HG03039 (cell line): Measurements from ENCODE around the gene ZNF470.
A peak's percentile ranks its signal among the peaks of the same experiment; 100 is the strongest.

Experiments used
- ATAC-seq: cut with Tn5 transposase; IDR thresholded peaks from one replicate; pipeline ENCODE4 v1.9.1; 2021; ENCODE audit warnings: mild to moderate bottlenecking, moderate library complexity; ENCODE audit not compliant: unreplicated experiment

ZNF470 gene

DNA sequence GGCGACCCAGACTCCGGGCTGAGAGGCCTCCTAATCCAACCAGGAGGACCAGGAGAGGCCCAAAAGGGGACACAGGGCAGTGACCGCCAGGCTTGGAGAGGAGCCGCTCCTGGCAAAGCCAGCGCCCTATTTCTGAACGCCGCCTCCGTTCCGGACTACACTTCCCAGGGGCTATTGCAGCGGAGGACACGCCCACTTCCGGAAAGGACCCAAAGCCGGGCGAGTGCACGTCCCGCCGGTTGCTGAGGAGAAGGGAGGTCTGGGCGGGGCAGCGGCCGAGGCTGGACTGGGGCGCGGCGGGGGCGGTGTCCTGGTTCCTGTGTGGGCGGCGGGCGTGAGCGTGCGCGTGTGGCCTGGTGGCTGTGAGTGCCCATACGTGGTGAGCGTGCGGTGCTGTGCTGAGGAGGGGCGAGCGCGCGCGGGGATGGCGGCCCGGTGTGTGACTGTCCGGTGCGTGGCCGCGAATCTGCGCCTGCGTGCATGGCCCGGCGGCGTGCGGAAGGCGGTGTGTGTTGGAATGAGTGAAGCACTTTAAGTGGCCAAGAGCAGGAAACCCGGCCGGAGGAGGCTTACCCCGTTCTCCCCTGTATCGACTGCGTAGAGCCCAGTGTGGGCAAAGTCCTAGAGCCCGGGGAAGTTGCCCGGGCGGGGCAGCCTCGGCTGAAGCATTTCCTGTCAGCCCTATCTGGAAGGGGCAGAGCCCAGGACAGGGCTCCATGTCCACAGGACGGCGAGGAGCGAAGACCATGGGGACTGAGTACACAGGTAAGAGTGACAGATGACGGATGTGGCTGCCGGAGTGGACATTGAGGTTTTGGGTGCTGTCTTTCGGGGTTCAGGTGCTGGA lies at the start of gene ZNF470:
Gene ZNF470, plus strand, starts transcription at position 195 of the 847 bp plus-strand sequence. CDS start 2,844 bp downstream, outside the sequence.
- peak; percentile 91 for ATAC-seq

DNA sequence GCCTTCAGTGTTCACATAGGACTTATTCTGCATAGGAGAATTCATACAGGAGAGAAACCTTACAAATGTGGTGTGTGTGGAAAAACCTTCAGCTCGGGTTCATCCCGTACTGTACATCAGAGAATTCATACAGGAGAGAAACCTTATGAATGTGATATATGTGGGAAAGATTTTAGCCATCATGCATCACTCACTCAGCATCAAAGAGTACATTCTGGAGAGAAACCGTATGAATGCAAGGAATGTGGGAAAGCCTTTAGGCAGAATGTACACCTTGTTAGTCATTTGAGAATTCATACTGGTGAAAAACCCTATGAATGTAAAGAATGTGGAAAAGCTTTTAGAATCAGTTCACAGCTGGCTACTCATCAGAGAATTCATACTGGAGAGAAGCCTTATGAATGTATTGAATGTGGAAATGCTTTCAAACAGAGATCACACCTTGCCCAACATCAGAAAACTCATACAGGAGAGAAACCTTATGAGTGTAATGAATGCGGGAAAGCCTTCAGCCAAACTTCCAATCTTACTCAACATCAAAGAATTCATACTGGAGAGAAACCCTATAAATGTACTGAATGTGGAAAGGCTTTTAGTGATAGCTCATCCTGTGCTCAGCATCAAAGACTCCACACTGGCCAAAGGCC lies 41.9 kb upstream of the ZNF470 start:
- ATAC-seq: no peak

DNA sequence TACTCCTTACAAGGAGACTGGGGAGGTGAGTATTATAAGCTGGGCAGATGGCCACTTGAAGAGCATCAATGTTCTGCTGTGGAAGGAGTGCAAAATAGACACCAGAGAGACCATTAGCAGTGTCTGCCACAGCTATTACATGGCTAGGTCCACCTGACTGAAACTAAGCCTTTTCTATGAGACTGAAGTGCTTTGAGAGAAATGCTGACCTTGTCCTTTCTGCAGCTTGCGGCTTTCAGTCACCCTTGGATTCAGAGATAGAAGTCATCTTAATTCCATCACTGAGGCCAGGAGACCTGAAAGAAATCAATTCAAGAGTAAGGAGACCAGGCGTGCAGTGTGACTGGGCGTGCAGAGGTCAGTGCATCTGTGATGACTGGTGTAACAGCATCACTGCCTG lies 29.8 kb upstream of the ZNF470 start:
- ATAC-seq: no peak

DNA sequence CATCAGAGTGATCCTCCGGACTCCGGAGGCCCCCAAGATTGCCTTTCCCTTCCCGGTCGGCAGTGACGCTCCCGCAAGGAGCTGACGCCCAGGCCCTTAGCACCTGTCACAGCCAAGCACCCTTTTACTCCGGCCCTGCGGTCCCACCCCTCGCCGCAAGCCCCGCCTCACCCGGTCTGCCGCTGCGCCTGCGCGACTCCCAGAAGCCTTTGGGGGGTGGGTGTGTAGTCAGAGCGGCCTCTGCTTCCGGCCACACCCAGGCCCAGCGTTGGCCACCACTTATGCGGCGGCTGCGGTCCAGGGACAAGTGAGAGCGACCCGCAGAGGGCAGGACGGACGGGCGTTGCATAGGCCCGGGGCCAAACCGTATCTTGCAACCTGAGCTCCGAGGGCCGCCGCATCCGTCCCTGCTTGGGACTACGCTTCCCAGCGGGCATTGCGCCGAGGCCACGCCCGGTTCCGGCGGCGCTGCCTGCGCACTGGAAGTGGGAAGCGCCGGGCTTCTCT lies 29.0 kb upstream of the ZNF470 start:
- ATAC-seq: peak; percentile 79

DNA sequence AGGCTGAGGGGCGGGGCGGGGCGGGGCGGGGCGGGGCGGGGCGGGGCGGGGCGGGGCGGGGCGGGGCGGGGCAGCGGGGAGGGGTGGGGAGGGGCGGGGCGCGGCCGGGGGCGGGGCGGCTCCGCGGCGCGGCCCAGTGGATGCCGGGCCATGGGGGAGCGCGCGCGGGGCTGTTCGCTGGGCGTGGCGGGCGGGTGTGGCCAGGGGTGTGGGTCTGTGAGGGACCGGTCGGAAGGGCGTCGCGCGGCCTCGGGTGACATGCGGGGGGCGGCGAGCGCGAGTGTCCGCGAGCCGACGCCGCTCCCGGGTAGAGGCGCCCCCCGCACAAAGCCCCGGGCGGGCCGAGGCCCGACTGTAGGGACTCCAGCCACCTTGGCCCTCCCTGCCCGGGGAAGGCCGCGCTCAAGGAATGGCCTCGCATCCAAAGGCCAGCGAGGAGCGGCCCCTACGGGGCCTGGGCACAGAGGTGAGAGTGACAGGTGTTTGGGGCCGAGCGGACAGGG lies 28.5 kb upstream of the ZNF470 start, which contains the start of gene ZFP28:
Gene ZFP28, plus strand, starts transcription at position 188 of the 503 bp plus-strand sequence. Its CDS starts 71 bp downstream, at position 259.
- peak; percentile 53 for ATAC-seq

DNA sequence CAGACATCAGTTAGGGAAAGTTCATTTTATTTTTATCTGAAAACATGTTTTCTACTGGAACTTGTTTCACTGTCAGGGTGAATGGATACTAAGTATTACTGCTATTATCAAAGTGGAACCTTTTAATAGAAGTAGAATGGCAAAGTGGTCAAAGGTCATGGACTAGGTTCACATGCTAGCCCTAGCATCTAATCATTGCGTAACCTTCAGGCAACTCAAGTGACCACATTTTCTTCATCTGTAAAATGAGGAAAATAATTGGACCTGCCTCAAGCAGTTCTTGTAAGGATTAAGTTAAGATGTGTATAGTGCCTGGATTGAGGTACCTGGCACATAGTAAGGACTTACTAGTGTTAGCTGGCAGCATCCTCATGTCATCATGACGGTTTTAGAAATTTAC lies 23.5 kb upstream of the ZNF470 start:
- ATAC-seq: no peak

DNA sequence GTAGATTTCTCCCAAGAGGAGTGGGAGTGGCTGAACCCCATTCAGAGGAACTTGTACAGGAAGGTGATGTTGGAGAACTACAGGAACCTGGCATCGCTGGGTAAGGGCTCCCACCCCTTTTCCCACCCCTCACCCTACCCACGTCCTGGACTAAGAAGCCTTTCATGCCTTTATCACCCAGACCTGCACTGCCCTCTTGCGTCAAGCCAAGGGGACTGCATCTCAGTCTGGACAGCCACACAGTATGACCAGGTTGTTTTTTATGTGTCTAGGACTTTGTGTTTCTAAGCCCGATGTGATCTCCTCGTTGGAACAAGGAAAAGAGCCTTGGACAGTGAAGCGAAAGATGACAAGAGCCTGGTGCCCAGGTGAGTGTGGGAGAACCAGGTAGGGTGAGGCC lies 19.7 kb upstream of the ZNF470 start:
- ATAC-seq: no peak

DNA sequence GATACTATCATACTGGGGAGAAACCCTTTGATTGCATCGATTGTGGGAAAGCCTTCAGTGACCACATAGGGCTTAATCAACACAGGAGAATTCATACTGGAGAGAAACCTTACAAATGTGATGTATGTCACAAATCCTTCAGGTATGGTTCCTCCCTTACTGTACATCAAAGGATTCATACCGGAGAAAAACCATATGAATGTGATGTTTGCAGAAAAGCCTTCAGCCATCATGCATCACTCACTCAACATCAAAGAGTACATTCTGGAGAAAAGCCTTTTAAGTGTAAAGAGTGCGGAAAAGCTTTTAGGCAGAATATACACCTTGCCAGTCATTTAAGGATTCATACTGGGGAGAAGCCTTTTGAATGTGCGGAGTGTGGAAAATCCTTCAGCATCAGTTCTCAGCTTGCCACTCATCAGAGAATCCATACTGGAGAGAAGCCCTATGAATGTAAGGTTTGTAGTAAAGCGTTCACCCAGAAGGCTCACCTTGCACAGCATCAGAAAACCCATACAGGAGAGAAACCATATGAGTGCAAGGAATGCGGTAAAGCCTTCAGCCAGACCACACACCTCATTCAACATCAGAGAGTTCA lies 12.9 kb upstream of the ZNF470 start:
- ATAC-seq: no peak

DNA sequence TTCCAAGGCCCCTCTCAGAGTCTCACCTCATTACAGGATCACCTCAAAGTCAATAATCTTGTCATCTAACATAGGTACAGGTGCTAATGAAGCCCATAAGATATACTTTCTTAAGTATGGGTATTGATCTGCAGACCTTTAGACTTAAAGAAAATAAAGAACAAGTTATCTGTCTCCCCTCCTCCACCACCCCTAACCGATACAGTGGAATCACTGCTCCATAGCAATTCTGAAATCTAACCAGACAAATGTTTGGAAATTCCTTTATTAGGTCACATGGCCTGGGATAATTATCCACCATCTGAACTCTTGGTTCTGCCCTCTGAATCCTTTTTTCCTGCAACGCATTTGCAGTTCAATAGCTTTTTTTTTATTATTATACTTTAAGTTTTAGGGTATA lies 4.5 kb upstream of the ZNF470 start:
- ATAC-seq: no peak

DNA sequence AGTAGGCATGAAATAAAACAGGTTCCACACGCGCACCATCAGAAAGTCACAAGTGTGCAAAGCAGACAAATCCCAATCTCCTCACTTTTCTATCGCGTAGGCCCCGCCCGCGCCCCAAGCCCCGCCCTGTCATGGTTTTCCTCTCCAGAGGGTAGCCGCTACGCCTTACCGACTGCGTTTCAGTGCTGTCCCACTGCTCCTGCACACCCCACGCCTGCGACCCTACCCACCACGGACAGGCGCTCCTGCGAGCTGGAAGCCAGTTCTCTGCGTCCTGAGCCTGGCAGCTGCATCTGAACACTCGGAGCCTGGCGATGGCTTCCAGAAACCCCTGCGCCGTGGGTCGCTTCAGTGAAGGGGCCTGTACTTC lies 379 bp upstream of the ZNF470 start:
- ATAC-seq: peak; percentile 18

DNA sequence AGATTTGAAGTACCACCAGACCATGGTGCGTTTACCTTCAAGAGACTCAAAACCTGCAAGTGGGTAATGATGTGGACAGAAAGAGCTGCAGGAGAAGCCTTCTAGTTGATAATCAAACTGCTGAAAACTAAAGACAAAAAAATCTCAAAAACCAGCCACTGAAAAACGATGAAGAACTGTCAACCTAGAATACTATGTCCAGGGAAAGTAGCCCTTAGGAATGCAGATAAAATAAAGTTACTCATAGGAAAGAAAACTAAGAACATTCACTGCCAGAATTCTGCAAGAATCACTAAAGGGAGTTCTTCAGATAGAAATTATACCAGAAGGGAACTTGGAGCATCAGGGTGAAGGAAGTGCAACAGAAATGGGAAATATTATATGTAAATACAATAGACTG lies 5.3 kb downstream of the ZNF470 start:
- no peak for ATAC-seq

DNA sequence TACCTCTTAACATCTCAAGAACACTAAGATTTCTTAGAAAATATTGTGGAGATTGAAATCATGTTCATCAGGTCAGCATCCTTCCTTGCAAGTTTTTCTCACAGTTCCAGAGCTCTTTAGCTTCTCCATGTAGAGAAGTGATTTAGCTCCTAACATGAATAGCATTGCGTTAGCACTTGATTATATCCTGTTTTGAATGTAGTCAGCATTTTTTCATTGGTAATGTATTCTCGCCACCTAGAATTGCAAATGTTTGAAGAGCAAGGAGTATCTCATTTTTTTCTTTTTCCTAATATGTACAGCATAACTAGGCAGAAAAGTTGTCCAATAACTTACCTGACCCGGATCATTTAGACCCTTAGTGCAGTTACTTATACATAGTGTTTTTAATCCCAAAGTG lies 6.6 kb downstream of the ZNF470 start:
- no peak for ATAC-seq

DNA sequence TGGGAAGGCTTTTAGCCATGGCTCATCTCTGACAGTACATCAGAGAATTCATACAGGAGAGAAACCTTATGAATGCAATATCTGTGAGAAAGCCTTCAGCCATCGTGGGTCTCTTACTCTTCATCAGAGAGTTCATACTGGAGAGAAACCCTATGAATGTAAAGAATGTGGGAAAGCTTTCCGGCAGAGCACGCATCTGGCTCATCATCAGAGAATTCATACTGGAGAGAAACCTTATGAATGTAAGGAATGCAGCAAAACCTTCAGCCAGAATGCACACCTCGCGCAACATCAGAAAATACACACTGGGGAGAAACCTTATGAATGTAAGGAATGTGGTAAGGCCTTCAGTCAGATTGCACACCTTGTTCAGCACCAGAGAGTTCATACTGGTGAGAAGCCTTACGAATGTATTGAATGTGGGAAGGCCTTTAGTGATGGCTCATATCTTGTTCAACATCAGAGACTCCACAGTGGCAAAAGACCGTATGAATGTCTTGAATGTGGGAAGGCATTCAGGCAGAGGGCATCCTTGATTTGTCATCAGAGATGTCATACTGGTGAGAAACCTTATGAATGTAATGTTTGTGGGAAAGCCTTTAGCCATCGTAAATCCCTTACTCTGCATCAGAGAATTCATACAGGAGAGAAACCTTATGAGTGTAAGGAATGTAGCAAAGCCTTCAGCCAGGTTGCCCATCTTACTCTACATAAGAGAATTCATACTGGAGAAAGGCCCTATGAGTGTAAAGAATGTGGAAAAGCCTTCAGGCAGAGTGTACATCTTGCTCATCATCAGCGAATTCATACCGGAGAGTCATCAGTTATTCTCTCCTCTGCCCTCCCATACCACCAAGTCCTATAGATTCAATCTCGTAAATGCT lies 10.7 kb downstream of the ZNF470 start:
- no peak for ATAC-seq

DNA sequence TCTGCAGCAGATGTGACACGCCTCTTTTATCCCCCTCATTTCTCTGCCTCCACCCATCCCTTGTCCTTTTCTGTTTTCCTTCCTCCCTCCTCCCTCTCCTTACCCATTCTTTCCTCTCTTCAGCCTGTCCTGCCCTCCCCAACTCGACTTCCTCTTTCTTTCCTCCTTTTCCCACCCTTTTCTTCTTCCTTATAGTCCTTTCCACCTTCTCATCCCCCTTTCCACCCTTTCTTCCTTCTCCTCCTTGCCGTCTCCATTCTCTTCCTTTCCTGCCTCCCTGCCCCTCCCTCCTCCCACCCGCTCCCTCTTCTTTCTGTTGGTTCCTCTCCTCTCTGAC lies 27.1 kb downstream of the ZNF470 start:
- ATAC-seq: no peak

DNA sequence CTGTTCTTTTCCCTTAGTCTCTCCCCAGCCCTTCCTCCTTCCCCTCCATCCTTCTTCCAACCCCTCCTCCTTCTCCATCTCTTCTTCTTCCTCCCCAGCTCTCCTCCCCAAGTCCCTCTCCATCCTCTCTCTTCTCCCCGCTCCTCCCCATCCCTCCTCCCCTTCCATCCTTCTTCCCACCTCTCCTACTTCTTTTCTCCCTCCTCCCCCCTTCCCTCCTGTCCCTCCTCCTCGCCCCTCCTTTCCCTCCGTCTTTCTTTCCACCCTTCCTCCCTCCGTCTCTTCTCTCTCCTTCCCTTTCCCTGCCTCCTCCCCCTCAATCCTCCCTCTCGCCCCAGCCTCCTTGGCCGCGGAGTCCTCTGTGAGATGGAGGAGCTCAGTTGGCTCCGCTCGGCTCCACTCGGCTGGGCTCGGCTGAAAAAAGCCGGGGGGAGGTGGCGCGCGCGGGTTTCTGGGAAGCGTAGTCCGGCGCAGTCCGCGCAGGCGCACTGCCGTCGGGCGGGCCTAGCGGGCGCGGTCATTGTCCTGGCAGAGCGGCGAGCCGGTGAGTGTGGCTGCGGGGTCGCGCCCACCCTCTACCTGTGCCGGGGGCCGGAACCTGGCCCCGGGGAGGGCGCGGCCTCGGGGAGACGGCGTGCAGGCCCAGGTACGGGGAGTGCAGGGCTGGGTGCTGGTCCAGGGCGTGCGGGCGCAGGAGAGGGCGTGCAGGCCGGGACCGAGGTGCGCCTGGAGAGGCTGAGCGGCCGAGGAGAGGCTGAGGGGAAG lies 27.7 kb downstream of the ZNF470 start, which contains the start of gene ZNF71:
Gene ZNF71, plus strand, starts transcription at position 520 of the 765 bp plus-strand sequence. CDS start 6,257 bp downstream, outside the sequence.
- ATAC-seq: peak; percentile 96

DNA sequence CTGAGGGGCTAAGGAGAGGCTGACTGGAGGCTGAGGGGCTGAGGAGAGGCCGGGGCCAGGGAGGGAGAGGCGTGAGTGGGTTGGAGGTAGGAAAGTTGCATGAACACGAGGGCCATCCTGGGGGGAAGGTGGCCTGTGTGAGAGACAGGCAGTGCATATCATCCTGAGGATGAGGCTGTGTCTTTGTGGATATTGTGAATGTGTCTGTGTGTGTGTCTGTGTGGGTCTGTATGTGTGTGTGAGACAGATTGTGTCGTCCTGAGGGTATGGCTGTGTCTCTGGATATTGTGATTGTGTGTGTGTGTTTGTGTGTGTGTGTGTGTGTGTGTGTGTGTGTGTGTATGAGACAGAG lies 28.3 kb downstream of the ZNF470 start:
- ATAC-seq: no peak

DNA sequence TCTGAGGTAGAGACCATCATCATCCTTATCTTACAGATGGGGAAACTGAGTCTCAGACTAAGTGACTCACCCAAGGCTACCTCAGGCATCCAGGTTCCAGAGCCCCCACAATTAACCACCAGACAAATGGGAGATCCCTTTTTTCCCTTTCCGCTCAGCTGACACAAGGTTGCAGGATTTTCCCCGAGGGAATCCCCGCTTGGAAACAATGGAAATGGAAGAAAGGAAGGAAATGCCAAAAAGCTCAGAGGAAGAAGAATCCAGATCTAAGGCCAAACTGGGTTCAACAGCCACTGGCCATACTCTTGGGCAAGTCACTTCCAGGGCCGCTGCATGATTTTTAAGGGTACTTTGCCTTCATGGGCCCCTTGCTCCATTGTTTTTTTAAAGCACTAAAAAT lies 29.4 kb downstream of the ZNF470 start:
- no peak for ATAC-seq

DNA sequence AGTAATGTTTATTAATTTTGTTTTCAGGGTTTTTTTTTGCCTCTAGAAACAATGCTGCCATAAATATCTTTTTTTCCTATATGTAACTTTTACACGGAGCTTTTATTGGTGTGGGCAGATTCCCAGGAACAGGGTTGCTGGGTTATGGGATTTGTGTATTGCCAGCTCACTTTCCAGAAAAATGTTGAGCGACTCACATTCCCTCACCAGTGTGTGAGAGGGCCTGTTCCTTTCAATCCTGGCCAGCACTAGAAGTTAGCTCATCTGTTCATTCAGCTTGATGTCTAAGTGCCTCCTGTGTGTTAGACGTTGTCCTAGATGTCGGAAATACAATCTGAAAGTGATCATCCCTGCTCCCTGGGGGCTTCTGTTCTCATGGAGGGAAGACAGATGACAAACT lies 30.4 kb downstream of the ZNF470 start:
- ATAC-seq: no peak

DNA sequence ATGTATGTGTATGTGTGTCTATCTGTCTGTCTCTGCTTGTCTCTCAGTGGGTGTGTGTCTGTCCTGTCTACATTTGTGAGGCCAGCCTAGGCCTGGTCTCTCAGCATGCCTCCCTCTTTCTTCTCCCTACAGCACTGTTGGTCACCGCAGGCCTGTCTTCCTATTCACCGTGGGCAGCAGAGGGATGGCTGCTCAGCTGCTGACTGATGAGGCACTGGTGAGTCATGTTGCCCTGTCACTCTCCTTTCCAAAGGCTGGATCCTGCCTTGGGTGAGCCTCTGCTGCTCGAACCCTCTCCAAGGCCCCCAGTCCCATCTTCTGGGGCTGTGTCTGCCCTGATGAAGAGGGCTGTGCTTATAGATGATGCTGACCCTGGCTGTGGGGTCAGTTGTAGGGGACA lies 34.1 kb downstream of the ZNF470 start:
- no peak for ATAC-seq

DNA sequence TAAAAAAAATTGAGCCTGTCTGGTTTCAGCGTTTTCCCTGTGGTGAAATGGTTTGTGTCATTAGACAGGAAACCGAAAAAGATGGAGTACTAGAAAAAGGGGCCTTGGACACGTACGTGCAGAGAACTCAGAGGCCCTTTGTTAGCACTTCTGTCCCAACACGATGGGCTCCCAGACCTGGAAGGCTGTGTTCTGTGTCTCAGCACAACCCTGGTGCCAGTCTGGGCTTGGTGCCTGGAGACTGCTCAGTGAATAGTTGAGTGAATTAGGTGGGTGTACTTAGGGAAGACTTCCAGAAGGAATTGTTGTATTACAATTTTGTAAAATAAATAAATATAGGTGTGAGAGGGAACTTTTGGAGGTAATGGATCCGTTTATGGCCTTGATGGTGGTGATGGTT lies 36.6 kb downstream of the ZNF470 start:
- no peak for ATAC-seq
